Measurements from ENCODE around the gene KHDRBS1.
A peak's percentile ranks its signal among the peaks of the same experiment; 100 is the strongest.
"Not testable (repeated sequence)": the region's sequence is repeated elsewhere in the genome, so short reads cannot be mapped to it uniquely, and the experiment has no call there.

KHDRBS1 gene, protein sequence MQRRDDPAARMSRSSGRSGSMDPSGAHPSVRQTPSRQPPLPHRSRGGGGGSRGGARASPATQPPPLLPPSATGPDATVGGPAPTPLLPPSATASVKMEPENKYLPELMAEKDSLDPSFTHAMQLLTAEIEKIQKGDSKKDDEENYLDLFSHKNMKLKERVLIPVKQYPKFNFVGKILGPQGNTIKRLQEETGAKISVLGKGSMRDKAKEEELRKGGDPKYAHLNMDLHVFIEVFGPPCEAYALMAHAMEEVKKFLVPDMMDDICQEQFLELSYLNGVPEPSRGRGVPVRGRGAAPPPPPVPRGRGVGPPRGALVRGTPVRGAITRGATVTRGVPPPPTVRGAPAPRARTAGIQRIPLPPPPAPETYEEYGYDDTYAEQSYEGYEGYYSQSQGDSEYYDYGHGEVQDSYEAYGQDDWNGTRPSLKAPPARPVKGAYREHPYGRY

DNA sequence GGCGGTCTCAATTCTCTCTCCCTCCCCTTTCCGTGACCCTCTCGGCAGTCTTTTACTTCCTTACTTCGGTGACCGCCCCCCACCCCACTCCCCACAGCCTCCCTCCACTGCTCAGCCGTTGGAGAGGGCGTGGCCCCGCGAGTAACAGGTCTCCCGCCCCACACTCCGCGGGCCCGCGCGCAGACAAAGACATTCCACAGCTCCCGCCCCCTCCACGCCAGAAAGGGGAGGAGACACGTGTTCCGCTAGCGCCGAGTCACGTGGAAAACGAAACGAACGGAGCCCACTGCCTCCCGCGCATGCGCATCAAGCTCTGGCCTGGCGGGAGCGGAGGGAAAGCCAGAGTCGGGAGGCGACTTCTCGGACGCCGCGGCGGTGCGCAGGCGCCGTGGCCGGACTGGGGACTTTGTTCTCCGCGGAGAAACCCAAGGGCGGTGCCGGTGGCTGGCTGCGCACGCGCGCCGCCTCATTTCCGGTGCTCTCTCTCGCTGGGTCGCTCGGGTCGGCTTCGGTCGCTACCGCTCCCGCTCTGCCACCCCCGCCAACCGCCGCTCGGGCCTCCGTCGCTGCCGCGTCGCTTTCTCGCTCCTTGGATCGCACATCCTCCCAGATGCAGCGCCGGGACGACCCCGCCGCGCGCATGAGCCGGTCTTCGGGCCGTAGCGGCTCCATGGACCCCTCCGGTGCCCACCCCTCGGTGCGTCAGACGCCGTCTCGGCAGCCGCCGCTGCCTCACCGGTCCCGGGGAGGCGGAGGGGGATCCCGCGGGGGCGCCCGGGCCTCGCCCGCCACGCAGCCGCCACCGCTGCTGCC lies at the start of gene KHDRBS1:
KHDRBS1 (plus strand) TSS at position 483 of the 813 bp plus-strand sequence; CDS start at position 611, 128 bp downstream.
- peak; percentile 98 for DNase-seq

DNA sequence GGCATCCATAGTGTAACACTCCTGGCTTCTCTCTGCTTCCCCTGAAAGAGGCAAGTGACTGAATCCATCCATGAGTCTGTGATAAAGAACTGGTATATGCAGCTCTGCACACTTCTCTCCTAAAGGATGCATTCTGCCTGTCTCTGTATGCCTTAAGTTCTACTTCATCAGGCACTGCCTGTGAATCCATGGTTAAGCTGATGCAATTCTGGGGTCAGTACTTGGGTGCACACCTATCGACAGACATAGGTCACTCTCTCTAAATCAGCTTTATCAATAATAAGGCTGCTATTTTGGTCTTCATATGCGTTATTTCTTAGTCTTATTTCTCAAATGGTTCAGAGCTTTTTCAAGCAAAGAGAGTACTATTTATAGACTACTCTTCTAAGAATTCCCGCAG lies 42.8 kb upstream of the KHDRBS1 start:
- DNase-seq: no peak

DNA sequence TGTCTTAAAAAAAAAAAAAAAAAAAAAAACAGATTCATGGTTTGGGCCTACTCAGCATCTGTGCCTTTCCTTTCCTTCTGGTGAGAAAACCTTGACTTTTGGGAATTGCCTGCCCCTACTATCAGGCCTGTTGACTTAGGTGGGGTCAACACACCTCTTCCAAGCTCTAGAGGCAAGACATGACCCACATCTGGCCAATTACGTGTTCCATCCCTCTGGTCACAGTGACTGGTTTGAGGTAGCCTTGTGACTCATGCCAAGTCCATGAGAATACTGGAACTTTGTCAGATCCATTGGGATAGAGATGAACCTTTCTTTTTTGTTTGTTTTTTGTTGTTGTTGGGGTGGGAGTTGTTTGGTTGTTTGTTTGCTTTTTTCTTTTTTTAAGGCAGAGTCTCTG lies 37.3 kb upstream of the KHDRBS1 start:
- no peak for DNase-seq

DNA sequence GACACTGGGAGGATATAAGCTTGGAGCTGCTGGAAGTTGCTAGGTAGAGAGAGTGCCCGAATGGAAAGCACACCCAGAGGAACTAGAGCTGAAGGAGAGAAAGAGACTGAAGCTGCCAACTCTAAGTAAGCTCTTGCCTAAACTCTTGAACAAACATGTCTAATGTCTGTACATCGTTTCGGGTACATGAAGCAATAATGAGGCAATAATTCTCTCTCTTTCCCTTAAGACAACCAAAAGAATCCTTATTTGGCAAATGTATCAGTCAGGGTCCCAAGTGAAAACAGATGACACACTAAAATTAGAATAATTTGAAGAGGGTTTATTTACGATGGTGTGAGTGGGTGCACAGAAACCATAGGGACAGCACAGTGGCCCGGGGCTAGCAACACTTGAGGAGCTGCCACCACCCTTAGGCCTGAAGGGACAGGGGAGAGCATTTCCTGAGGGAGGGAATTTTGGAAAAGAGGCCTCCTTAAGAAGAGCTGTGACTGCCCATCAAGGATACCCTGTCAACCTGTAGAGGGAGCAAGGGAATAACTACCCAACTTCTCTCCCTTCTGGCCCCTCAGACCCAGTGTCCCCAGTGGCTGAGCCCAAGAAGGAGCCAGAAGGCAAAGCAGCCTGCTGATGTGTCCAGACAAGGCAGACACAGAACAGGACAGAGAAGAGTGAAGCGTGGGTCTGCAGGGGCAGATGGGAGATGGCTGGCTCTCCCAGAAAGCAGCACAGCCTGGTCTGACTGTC lies 36.1 kb upstream of the KHDRBS1 start:
- no peak for DNase-seq

DNA sequence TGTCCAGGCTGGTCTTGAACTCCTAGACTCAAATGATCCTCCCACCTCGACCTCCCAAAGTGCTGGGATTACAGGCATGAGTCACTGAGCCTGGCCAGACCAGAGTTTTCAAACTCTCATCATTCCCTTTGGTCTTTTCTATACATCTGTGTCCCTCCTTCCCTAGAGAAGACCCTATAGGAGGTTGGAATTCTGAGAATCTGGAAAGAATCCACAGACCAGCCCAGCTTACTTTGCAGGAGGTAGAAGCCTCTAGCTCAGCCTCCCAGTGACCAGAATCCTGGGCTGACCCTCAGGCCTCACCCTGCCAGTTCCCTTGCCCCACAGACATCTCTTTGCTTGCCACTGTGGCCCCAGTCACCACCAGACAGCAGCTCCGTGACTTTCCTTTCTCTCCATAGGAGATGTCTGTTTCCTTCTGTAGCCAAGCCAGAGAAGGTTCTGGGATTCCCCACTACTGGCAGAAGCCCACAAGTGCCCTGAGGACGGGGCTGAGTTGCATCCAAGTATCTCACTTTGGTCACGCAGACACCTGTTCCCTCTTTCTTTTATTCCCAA lies 34.7 kb upstream of the KHDRBS1 start:
- no peak for DNase-seq

DNA sequence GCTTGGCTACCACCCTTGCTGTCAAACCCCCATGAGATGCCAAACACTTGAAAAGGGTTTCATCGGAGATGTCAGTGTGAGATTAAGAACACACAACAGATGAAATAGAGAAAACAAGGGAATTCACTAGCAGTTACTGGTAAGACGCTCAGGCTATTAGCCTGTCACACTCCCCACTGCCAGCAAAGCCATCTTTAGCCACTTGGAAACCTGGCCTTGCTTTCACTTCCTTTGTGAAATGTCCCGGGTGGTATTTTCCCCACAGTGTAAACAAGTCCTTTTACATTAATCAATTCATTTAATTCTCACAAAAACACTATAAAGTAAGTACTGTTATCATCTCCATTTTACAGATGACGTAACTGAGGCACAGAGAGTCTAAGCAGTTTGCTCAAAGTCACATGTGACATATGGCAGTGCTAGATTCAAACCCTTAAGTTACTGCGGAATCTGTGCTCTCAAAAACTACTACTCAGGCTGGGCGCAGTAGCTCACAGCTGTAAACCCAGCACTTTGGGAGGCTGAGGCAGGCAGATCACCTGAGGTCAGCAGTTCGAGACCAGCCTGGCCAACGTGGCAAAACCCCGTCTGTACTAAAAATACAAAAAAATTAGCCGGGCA lies 32.7 kb upstream of the KHDRBS1 start:
- DNase-seq: no peak

DNA sequence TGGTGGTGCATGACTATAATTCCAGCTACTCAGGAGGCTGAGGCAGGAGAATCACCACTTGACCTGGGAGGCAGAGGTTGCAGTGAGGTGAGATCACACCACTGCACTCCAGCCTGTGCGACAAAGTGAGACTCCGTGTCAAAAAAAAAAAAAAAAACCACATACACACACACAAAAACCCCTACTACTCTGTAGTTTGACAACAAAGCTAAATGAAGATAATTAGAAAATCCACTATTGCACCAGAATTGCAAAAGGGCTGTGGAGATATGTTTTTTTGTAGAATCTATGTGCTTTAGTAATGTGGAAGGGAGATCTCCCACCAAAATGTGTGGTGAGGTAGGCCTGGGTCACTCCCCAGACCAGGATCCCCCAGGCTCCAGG lies 32.2 kb upstream of the KHDRBS1 start:
- DNase-seq: no peak

DNA sequence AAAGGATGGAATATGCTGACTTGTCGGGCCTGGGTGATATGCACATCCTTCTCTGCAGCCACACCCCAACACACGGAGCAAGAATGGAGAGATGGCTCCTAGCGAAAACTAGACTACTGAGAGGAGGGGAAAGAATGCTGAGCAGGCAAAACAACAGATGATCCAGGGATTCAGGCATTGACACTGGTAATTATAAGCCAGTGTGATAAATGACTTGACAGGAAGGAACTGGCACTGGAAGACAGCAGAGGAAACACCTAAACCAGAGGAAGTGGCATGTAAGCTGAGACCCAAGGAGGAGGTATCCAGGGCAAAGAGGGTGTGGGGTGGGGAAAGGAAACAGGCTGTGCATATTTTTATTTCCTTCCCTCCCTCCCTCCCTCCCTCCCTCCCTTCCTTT lies 31.7 kb upstream of the KHDRBS1 start:
- DNase-seq: no peak

DNA sequence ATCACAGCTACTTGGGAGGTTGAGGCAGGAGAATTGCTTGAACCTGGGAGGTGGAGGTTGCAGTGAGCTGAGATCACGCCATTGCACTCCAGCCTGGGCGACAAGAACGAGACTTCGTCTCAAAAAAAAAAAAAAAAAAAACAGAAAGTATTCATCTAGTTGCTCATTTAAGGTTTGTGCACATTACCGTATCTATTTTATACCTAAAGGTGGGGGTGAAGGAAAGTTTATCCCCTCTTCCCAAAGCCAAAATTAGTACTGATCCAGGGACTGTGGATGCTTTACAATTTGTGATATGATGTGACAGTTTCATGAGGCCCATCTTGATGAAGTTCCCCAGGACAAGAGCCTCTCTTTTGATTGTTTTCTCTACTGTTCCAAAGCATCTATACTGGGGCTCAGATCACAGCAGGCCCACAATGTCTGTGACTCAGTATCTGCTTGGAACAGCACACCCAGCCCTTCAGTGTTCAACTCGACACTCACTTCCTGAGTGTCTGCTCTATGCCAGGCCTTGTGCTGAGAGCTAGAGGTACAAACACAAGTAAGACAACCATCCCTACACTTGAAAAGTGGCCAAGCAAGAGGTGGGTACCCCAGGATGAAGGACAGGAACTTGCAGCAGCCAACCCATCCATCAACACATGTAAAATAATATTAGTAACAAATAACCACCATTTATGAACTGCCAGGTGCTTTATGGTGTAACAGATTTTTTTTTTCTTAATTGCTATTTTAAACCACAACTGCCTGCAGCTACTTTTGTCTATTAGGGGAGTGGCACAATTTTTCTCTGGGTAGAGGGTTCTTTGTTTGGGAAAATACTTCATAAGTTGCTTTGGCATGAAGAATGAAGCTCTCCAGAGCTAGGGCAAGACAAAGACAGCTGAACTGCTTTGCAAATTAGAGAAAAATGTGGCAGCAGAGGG lies 29.0 kb upstream of the KHDRBS1 start:
- DNase-seq: peak; percentile 30 to 39

DNA sequence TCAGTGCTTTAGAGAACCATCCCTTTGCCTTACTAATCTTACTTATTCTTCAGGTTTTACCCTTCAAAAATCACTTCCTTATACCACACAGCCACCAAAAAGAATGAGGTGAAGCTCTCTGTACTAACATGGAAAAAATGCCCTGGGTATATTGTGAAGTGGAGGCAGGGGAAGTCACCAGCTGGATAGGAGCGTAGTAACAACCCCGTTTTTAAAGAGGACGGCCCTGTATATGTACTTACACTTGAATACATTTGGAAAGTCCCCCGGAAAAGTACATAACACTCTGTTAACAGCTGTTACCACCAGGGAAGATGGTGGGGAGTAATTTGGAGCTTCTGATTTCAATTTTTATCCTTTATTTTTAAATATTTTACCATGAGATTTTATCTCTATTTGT lies 28.2 kb upstream of the KHDRBS1 start:
- no peak for DNase-seq

DNA sequence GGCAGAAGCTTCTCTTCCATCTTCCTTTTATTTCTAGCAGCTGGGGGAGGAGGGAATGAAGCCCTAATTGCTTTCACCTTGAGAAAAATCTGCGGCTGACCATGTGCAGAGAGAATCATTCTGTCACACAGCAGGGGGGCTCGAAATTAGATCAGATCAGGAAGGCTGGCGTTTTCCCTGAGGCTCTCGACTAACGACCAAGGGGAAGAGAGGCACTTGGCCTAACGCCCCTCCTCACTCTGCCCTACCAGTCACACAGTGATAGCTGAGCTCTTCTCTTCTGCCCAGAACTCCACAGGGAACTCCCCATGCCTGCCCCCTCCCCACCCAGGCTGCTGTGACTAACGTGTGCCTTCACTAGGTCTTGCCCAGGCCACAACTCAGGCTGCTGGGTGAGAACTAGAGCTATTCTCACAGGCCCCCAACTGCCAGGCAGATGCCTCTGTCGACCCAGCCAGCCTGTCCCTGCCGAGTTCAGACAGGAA lies 26.5 kb upstream of the KHDRBS1 start:
- DNase-seq: no peak

DNA sequence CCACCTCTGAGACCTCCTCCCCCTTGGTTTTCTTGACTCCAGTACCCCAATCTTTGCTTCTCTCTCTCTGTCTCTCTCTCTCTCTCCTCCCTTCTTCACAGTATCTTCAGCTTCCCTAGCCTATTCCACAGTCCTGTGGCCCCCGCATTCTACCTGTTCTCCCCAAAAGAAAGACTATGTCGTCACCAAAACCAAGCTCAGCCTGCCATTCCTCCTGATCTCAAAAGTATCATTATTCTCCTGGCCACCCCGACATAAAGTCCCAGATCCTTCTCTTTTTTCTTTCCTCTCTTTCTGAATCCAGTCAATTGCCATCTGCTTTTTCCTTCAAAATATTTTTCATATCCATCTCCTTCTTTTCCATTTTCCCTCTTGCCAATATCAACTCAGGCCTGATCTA lies 23.7 kb upstream of the KHDRBS1 start:
- DNase-seq: no peak

DNA sequence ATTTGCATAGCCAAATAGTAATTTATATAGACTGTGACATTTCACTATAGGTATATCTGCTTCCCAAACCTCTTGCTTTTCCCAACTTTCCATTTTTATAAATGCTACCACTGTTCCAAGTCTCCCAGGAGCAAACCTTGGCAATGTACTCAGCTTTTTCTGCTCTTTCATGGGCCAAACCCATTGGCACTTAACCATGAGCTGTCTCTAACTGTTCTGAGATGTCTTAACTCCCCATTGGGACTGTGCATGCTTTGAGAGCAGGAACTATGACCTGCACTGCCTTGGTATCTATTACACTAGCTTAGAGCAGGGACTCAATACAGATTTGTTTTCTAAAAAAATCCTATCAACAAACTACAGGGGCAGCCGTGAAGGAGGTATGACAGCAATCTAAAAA lies 22.5 kb upstream of the KHDRBS1 start:
- DNase-seq: no peak

DNA sequence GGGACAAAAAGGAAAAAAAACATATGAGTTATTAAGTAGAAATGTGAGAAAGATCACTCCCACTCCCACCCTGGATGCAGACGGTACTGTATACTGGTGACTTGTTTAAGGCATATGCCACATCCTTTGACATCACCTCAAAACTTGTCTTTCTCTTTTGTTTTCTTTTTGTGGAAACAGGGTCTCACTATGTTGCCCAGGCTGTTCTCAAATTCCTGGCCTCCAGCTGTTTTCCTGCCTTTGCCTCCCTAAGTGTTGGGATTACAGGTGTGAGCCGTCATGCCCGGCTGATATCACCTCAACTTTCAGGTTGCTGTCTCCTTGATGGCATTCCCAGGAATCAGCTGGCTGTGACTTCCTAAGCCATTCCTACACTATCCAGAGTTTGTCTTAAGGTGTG lies 18.4 kb upstream of the KHDRBS1 start:
- DNase-seq: no peak

DNA sequence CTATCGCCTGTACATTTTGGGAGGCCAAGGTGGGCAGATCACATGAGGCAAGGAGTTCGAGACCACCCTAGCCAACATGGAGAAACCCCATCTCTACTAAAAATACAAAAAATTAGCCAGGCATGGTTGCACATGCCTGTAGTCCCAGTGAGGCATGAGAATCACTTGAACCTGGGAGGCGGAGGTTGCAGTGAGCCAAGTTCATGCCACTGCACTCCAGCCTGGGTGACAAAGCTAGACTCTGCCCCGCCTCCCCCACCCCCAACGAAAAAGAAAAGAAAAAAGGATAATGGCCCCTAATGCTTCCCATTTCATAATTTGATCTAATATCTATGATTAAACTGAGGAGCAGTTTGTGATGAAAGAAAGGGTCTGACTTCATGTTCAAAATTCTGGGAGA lies 17.5 kb upstream of the KHDRBS1 start:
- DNase-seq: not testable (repeated sequence)

DNA sequence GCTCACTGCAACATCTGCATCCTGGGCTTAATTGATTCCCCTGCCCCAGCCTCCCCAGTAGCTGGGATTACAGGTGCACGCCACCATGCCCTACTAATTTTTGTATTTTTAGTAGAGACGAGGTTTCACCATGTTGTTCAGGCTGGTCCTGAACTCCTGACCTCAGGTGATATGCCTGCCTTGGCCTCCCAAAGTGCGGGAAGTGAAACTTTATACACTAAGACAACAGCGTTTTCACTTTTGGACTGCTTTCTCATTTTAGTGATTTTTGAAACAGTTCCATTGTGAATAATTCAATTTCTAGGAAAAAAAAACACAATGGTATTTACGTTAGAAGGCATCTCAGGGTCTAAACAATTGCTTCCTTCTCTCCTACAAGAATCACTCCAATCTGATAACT lies 11.8 kb upstream of the KHDRBS1 start:
- no peak for DNase-seq

DNA sequence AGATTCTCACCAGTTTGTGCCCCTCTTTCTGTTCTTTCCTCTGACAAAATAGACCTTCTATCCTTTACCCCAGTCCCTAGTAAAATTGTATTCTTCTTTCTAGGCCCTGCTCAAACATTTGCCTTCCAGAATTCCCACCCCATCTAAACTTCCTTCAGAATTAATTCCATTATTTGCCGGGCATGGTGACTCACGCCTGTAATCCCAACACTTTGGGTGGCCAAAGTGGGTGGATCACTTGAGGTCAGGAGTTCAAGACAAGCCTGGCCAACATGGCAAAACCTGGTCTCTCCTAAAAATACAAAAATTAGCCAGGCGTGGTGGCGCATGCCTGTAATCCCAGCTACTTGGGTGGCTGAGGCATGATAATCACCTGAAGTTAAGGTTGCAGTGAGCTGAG lies 11.4 kb upstream of the KHDRBS1 start:
- DNase-seq: not testable (repeated sequence)

DNA sequence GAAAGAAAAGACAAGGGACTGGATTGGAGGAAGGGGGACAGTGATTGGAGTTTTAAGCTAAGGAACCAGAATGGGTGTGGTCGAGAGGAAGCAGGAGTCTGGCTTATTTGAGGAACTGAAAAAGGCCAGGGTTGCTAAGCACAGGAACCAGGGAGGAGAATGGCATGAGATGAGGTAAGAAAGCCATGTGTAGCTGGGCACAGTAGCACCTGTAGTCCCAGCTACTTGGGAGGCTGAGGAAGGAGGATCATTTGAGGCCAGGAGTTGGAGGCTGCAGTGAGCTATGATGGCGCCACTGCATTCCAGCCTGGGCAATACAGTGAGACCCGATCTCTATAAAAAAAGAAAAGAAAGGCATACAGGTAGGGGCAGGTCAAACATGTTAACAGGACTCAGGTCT lies 8.1 kb upstream of the KHDRBS1 start:
- no peak for DNase-seq

DNA sequence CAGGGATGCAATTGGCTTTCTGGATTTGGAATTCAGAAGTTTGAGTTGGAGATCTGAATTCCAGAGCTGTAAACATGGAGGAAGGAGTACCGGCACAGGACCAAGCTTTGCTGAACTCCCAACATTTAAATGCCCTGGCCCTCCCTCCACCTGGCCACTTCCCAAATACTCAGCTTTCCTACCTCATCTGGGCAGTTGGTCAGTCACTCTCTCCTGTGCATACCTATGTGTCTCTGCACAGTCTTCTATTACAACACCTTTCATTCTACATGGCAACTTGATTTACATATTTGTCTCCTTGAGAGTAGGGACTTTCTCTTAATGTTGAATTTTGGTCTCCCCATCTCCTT lies 6.1 kb upstream of the KHDRBS1 start:
- no peak for DNase-seq

DNA sequence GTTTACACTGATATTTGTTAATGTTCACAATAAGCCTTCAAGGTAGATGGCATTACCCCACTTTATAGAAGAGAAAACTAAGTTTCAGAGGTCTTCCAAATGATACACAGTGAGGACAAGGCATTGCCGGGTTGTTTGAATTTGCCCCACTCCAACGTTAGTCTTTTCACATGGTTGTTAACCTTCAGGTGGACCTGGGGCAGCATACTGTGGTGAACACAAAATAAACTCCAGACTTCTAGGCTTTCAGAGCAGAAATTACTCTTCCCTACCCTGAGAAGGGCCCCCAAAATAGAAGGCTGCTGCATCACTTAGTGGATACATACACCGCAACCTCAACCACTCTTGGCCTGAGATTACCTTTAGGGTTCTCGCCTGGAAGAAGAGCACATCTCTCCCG lies 3.4 kb upstream of the KHDRBS1 start:
- DNase-seq: no peak

DNA sequence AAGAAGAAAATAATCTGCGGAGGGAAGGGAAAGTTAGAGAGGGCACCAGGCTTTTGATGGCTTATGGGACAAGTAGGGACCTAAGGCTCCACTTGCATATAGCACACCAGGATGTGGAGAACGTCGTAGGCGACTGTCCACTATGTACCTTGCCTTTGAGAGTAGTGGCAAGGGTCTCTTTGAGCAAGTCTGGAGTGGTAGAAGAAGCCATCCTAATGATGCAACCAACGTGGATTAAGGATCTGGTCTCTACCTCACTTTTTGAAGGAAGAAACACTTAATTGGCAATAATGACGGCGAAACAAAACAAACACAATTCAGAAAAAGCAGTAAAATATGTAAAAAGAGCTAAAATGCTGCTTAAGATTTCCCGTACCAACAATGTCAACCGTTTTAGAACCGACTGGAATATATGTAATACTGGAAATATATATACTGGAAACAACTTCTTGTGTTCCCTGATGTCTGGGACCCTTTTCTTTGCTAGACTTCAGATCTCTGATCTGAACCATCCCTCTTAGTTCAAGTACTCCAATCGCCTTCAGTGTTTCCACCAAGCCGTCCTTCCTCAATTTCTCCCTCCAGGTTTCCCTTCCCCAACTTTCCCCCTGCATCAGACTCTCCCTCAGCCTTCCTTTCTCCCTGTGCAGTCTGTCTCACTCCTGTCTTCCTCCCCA lies 821 bp upstream of the KHDRBS1 start:
- DNase-seq: no peak

Data from stimulated activated CD4-positive, alpha-beta T cell treated with anti-CD3 and anti-CD28 coated beads, Interleukin-2, amount 100 ng/mL, for 24 hours (primary cell).